ENCODE results near the gene NOS3.

GRCh38 chr7:150958597-150958996 is 32.2 kb upstream of the NOS3 start:
- TF ChIP-seq, protein P1, sequence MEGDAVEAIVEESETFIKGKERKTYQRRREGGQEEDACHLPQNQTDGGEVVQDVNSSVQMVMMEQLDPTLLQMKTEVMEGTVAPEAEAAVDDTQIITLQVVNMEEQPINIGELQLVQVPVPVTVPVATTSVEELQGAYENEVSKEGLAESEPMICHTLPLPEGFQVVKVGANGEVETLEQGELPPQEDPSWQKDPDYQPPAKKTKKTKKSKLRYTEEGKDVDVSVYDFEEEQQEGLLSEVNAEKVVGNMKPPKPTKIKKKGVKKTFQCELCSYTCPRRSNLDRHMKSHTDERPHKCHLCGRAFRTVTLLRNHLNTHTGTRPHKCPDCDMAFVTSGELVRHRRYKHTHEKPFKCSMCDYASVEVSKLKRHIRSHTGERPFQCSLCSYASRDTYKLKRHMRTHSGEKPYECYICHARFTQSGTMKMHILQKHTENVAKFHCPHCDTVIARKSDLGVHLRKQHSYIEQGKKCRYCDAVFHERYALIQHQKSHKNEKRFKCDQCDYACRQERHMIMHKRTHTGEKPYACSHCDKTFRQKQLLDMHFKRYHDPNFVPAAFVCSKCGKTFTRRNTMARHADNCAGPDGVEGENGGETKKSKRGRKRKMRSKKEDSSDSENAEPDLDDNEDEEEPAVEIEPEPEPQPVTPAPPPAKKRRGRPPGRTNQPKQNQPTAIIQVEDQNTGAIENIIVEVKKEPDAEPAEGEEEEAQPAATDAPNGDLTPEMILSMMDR (IDR thresholded peaks at IDR 0.05) = no peak
- no peak for TF ChIP-seq POLR2A (IDR thresholded peaks at IDR 0.05)

All from esophagus squamous epithelium (tissue), 4 donors.